IMR-90 (cell line): ENCODE measurements around the gene PHAF1. TPM values are rescaled to one million over a fixed set of nuclear protein-coding genes. Genes with fewer than 3 reads are reported as not detected.

Experiments used
- ATAC-seq: fragments of 200-7000 bp; cut with Tn5 transposase; 2 replicates; pipeline ENCODE4 v1.9.1; 2020; ENCODE audit warnings: low read depth, mild to moderate bottlenecking, moderate library complexity
- BruUV-seq: library from RNA; stranded (reverse); fragments of 400-500 nt; replicated peaks from 2 replicates; lab custom pipeline; 2021; lab: Mats Ljungman, UMichigan
- CTCF ChIA-PET: fragments of 300-600 bp; formaldehyde crosslinking; extraction: SDS; loops from one replicate; lab custom pipeline; 2021; ENCODE audit warnings: antibody characterized with exemption; lab: Yijun Ruan, JAX
- POLR2A ChIA-PET: fragments of 300-600 bp; sonication (Branson Sonifier 250); formaldehyde crosslinking; loops from one replicate; lab custom pipeline; 2022; ENCODE audit warnings: antibody characterized with exemption; ENCODE audit not compliant: unreplicated experiment; lab: Charles Lee
- DNase-seq: peaks from one replicate; pipeline ENCODE4 v3.0.0; 2013
- H2AFZ ChIP-seq: replicated peaks from 2 replicates; pipeline ENCODE3; 2013; ENCODE audit warnings: low read length, mild to moderate bottlenecking; ENCODE audit not compliant: poor library complexity
- H2AK5ac ChIP-seq: 2 replicates; pipeline ENCODE4 v1.6.1; 2013; ENCODE audit warnings: low read depth, low read length, inconsistent platforms
- H2AK9ac ChIP-seq: replicated peaks from 2 replicates; pipeline ENCODE3; 2013; ENCODE audit warnings: mild to moderate bottlenecking, low read depth, low read length, moderate library complexity; ENCODE audit not compliant: poor library complexity
- H2BK120ac ChIP-seq: 2 replicates; pipeline ENCODE4 v1.6.1; 2013; ENCODE audit warnings: low read depth, low read length, inconsistent platforms
- H2BK15ac ChIP-seq: 3 replicates; pipeline ENCODE4 v1.6.1; 2013; ENCODE audit warnings: low read depth, low read length, inconsistent platforms
- H2BK20ac ChIP-seq: 2 replicates; pipeline ENCODE4 v1.6.1; 2013; ENCODE audit warnings: low read depth, mild to moderate bottlenecking, inconsistent platforms, low read length, moderate library complexity
- H2BK5ac ChIP-seq: 2 replicates; pipeline ENCODE4 v1.6.1; 2013; ENCODE audit warnings: mild to moderate bottlenecking, low read depth, low read length, inconsistent platforms; ENCODE audit not compliant: poor library complexity, severe bottlenecking
- H3K14ac ChIP-seq: replicated peaks from 2 replicates; pipeline ENCODE4 v1.6.1; 2013; ENCODE audit warnings: low read depth, low read length, inconsistent platforms
- H3K18ac ChIP-seq: 2 replicates; pipeline ENCODE4 v1.6.1; 2013; ENCODE audit warnings: low read depth, low read length, control low read depth
- H3K23ac ChIP-seq: 2 replicates; pipeline ENCODE4 v1.6.1; 2013; ENCODE audit warnings: low read depth, low read length, inconsistent platforms
- H3K27ac ChIP-seq: 2 replicates; pipeline ENCODE4 v1.5.1; 2013; ENCODE audit warnings: mild to moderate bottlenecking, control low read depth, low read length; ENCODE audit not compliant: insufficient read depth
- H3K27me3 ChIP-seq: 2 replicates; pipeline ENCODE4 v1.6.1; 2013; ENCODE audit warnings: low read length; ENCODE audit not compliant: control insufficient read depth, insufficient read depth
- H3K36me3 ChIP-seq: 2 replicates; pipeline ENCODE4 v1.6.1; 2013; ENCODE audit warnings: low read length, mixed read lengths; ENCODE audit not compliant: control insufficient read depth, insufficient read depth
- H3K4ac ChIP-seq: 2 replicates; pipeline ENCODE4 v1.6.1; 2013; ENCODE audit warnings: low read depth, low read length, inconsistent platforms
- H3K4me1 ChIP-seq: 2 replicates; pipeline ENCODE4 v1.6.1; 2013; ENCODE audit warnings: low read length, mixed read lengths; ENCODE audit not compliant: control insufficient read depth, insufficient read depth
- H3K4me2 ChIP-seq: 2 replicates; pipeline ENCODE4 v1.6.1; 2013; ENCODE audit warnings: low read depth, mild to moderate bottlenecking, control low read depth, low read length, moderate library complexity
- H3K4me3 ChIP-seq: 2 replicates; pipeline ENCODE4 v1.5.1; 2013; ENCODE audit warnings: low read depth, mild to moderate bottlenecking, control low read depth, low read length, moderate library complexity; ENCODE audit not compliant: insufficient read depth
- H3K56ac ChIP-seq: 2 replicates; pipeline ENCODE4 v1.6.1; 2013; ENCODE audit warnings: low read length, inconsistent platforms; ENCODE audit not compliant: insufficient read depth; ENCODE audit errors: extremely low read depth
- H3K79me1 ChIP-seq, 2 experiments: 2 replicates each; pipeline ENCODE4 v1.6.1; 2013; ENCODE audit warnings: low read length in 2 of 2, inconsistent platforms in 1 of 2, low read depth in 1 of 2
- H3K9ac ChIP-seq: 2 replicates; pipeline ENCODE4 v1.6.1; 2013; ENCODE audit warnings: low read depth, low read length, control low read depth
- H3K9me1 ChIP-seq: 2 replicates; pipeline ENCODE4 v1.6.1; 2013; ENCODE audit warnings: low read length, inconsistent platforms; ENCODE audit not compliant: insufficient read depth
- H3K9me3 ChIP-seq: 2 replicates; pipeline ENCODE4 v1.6.1; 2013; ENCODE audit warnings: low read length; ENCODE audit not compliant: control insufficient read depth, insufficient read depth
- H4K20me1 ChIP-seq: 2 replicates; pipeline ENCODE4 v1.6.1; 2013; ENCODE audit warnings: low read length, inconsistent platforms; ENCODE audit not compliant: insufficient read depth
- H4K5ac ChIP-seq: 2 replicates; pipeline ENCODE4 v1.6.1; 2013; ENCODE audit warnings: mild to moderate bottlenecking, low read depth, low read length, control low read depth
- H4K8ac ChIP-seq, 2 experiments: 2 replicates each; pipeline ENCODE4 v1.6.1; 2013; ENCODE audit warnings: low read depth in 2 of 2, low read length in 2 of 2, control low read depth in 1 of 2, inconsistent platforms in 1 of 2
- H4K91ac ChIP-seq: 2 replicates; pipeline ENCODE4 v1.6.1; 2013; ENCODE audit warnings: low read depth, low read length, inconsistent platforms; ENCODE audit not compliant: insufficient read depth
- BHLHE40 ChIP-seq: fragments of 150-350 bp; IDR thresholded peaks from 2 replicates; pipeline ENCODE4 v1.6.1; 2016; ENCODE audit warnings: mild to moderate bottlenecking, low read depth, low read length
- CEBPB ChIP-seq: IDR thresholded peaks from 2 replicates; pipeline ENCODE4 v1.6.1; 2012; ENCODE audit warnings: low read depth, low read length, improper control_type of control experiment
- NFE2L2 ChIP-seq: fragments of 150-350 bp; IDR thresholded peaks from 2 replicates; pipeline ENCODE4 v1.6.1; 2016; ENCODE audit warnings: low read depth, mild to moderate bottlenecking, low read length
- RCOR1 ChIP-seq: IDR thresholded peaks from 2 replicates; pipeline ENCODE4 v1.6.1; 2012; ENCODE audit warnings: mild to moderate bottlenecking, low read length, improper control_type of control experiment; ENCODE audit not compliant: insufficient replicate concordance
- RFX5 ChIP-seq: IDR thresholded peaks from 2 replicates; pipeline ENCODE4 v1.8.0; 2012; ENCODE audit warnings: low read depth, mild to moderate bottlenecking, low read length, moderate library complexity
- WGBS, 2 experiments: methylation state at CpG; one replicate each; pipeline versions ENCODE4 v1.1.5 to v1.1.7; 2013; ENCODE audit warnings: missing lambda C conversion rate in 2 of 2; ENCODE audit not compliant: insufficient read length in 1 of 2; ENCODE audit errors: extremely low coverage in 2 of 2; 5-methylcytosine and 5-hydroxymethylcytosine counted together
- dilution Hi-C: fragments of 300-500 bp; cut with HindIII; formaldehyde crosslinking; loops from one replicate; pipeline ENCODE4 v1.14.3; 2018; ENCODE audit warnings: low sequenced_read_pairs; ENCODE audit not compliant: unreplicated experiment
- in situ Hi-C: fragments of 300-500 bp; cut with MboI; formaldehyde crosslinking; loops from 3 replicates; pipeline ENCODE4 v1.14.3; 2019; ENCODE audit warnings: low sequenced_read_pairs, inconsistent platforms, mixed read lengths
- intact Hi-C: fragments of 100-400 bp; cut with micrococcal nuclease; formaldehyde crosslinking; loops from 2 replicates; pipeline ENCODE4 v1.10.0; 2022
- polyA plus RNA-seq, 3 experiments: library from polyadenylated mRNA; depleted of rRNA; stranded (reverse); fragments of >200 nt; gene quantifications; 2 replicates each; pipeline ENCODE4 v1.2.3, GENCODE V29; 2012; ENCODE audit warnings: low replicate concordance in 1 of 3
- total RNA-seq: library from RNA; depleted of rRNA; stranded (reverse); fragments of >200 nt; gene quantifications from 2 replicates; pipeline ENCODE4 v1.2.3, GENCODE V29; 2012
- TF ChIP-seq, protein P1 (sequence below): conservative IDR thresholded peaks from 2 replicates; pipeline ENCODE4 v1.5.1; 2012; ENCODE audit warnings: mild to moderate bottlenecking, low read depth, low read length, improper control_type of control experiment

PHAF1 gene
- total and polyA plus RNA-seq, 2 of the 4 experiments (the other 2 are of a cell fraction), result 14.0 to 19.8 TPM

DNA sequence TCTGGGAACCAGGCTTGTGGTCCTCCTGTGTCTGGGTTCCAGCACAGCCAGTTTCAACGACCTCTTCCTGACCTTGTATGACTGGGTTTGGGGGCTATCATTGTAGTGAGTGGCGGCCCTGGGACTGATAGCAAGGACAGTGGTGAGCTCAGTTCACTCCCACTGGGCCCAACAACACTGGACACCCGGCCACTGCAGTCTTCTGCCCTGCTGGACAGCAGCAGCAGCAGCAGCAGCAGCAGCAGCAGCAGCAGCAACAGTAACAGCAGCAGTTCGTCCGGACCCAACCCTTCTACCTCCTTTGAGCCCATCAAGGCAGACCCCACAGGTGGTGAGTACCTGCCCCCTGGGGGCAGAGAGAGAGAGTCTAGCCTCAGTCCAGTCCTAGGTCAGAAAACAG lies 85.9 kb downstream of the PHAF1 start:
- Histone ChIP-seq H2BK5ac (no peak overlapping the region), H4K5ac (no peak overlapping the region), H4K8ac (no peak overlapping the region), H2BK120ac (no peak overlapping the region), H3K9ac (no peak overlapping the region), H2BK15ac (no peak overlapping the region), H3K9me1 (peaks cover 18% of the 10 kb centered on the region), H4K91ac (no peak overlapping the region), H2BK20ac (no peak overlapping the region), H3K27ac (no peak overlapping the region), H3K4me3 (no peak overlapping the region), H3K36me3 (peaks cover 55% of the 10 kb centered on the region), H3K79me1 (peaks cover 25 to 54% of the 10 kb centered on the region in 2 experiments), H3K18ac (no peak overlapping the region), H3K56ac (no peak overlapping the region), H3K4me2 (no peak overlapping the region), H2AK9ac (no peak overlapping the region), H3K27me3 (no peaks in the 10 kb centered on the region), H3K9me3 (no peaks in the 10 kb centered on the region), H3K4ac (no peak overlapping the region), H4K20me1 (peaks cover 34% of the 10 kb centered on the region), H2AK5ac (no peak overlapping the region), H2AFZ (no peak overlapping the region), H3K23ac (no peak overlapping the region), H3K4me1 (peaks cover 11% of the 10 kb centered on the region), H3K14ac (no peak overlapping the region)
- in situ Hi-C loops, result no loop called here
- no peak for ATAC-seq
- CTCF ChIA-PET, result no interaction called here
- DNase-seq, result no peak
- dilution Hi-C loops, result no loop called here
- TF ChIP-seq NFE2L2 (no peak), CEBPB (no peak), RFX5 (no peak), RCOR1 (no peak), BHLHE40 (no peak)
- TF ChIP-seq, protein P1, sequence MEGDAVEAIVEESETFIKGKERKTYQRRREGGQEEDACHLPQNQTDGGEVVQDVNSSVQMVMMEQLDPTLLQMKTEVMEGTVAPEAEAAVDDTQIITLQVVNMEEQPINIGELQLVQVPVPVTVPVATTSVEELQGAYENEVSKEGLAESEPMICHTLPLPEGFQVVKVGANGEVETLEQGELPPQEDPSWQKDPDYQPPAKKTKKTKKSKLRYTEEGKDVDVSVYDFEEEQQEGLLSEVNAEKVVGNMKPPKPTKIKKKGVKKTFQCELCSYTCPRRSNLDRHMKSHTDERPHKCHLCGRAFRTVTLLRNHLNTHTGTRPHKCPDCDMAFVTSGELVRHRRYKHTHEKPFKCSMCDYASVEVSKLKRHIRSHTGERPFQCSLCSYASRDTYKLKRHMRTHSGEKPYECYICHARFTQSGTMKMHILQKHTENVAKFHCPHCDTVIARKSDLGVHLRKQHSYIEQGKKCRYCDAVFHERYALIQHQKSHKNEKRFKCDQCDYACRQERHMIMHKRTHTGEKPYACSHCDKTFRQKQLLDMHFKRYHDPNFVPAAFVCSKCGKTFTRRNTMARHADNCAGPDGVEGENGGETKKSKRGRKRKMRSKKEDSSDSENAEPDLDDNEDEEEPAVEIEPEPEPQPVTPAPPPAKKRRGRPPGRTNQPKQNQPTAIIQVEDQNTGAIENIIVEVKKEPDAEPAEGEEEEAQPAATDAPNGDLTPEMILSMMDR, result no peak
- WGBS, 2 experiments, result 80% methylated on average over 1 of the region's 5 CpGs; no CpG with 5 or more reads in 1 of the 2 experiments
- BruUV-seq, result no TSS peak
- intact Hi-C loops, result no loop called here
- POLR2A ChIA-PET, result no interaction called here
